ENCODE results near the gene TOMM6.
"Not testable (repeated sequence)": the region's sequence is repeated elsewhere in the genome, so short reads cannot be mapped to it uniquely, and the experiment has no call there.

The TOMM6 gene

GRCh38 chr6:41748542-41748941 lies 39.0 kb upstream of the TOMM6 start:
- peaks cover 20% of the 10 kb centered on the region for H3K27me3 ChIP-seq (replicated peaks; ENCODE audit: control insufficient read depth, insufficient read depth, low read length)
- no peak overlapping the region for H3K4me3 ChIP-seq (ENCODE audit: low read length)
- no peak overlapping the region for H3K9ac ChIP-seq (ENCODE audit: low read length)
- H3K4me1 ChIP-seq (ENCODE audit: control insufficient read depth, insufficient read depth, low read length) = no peaks in the 10 kb centered on the region
- no peak for DNase-seq (ENCODE audit: low read depth)
- no peaks in the 10 kb centered on the region for H3K36me3 ChIP-seq (ENCODE audit: control insufficient read depth, insufficient read depth, low read length, severe bottlenecking)
- H3K9me3 ChIP-seq (ENCODE audit: control insufficient read depth, low read length) = no peaks in the 10 kb centered on the region

GRCh38 chr6:41750374-41750773 lies 37.1 kb upstream of the TOMM6 start:
- DNase-seq (ENCODE audit: low read depth) = no peak
- Histone ChIP-seq H3K9ac (ENCODE audit: low read length) (no peak overlapping the region), H3K27me3 (replicated peaks; ENCODE audit: control insufficient read depth, insufficient read depth, low read length) (peaks cover 27% of the 10 kb centered on the region), H3K4me1 (ENCODE audit: control insufficient read depth, insufficient read depth, low read length) (no peaks in the 10 kb centered on the region), H3K4me3 (ENCODE audit: low read length) (no peak overlapping the region), H3K36me3 (ENCODE audit: control insufficient read depth, insufficient read depth, low read length, severe bottlenecking) (no peaks in the 10 kb centered on the region), H3K9me3 (ENCODE audit: control insufficient read depth, low read length) (no peaks in the 10 kb centered on the region)

- Histone ChIP-seq H3K9me3 (ENCODE audit: control insufficient read depth, low read length) (no peaks in the 10 kb centered on the region), H3K9ac (ENCODE audit: low read length) (no peak overlapping the region), H3K4me3 (ENCODE audit: low read length) (no peak overlapping the region), H3K36me3 (ENCODE audit: control insufficient read depth, insufficient read depth, low read length, severe bottlenecking) (no peaks in the 10 kb centered on the region), H3K4me1 (ENCODE audit: control insufficient read depth, insufficient read depth, low read length) (no peaks in the 10 kb centered on the region), H3K27me3 (replicated peaks; ENCODE audit: control insufficient read depth, insufficient read depth, low read length) (peaks cover 37% of the 10 kb centered on the region)
- no peak for DNase-seq (ENCODE audit: low read depth)
These were observed 31.6 kb upstream of the TOMM6 start for GRCh38 chr6:41755895-41756294.

- peaks cover 37% of the 10 kb centered on the region for H3K27me3 ChIP-seq (replicated peaks; ENCODE audit: control insufficient read depth, insufficient read depth, low read length)
- no peaks in the 10 kb centered on the region for H3K9me3 ChIP-seq (ENCODE audit: control insufficient read depth, low read length)
- no peak overlapping the region for H3K9ac ChIP-seq (ENCODE audit: low read length)
- no peak for DNase-seq (ENCODE audit: low read depth)
- no peaks in the 10 kb centered on the region for H3K4me1 ChIP-seq (ENCODE audit: control insufficient read depth, insufficient read depth, low read length)
- H3K36me3 ChIP-seq (ENCODE audit: control insufficient read depth, insufficient read depth, low read length, severe bottlenecking) = no peaks in the 10 kb centered on the region
- H3K4me3 ChIP-seq (ENCODE audit: low read length) = no peak overlapping the region
These were observed 31.1 kb upstream of the TOMM6 start for GRCh38 chr6:41756354-41756753.

GRCh38 chr6:41757271-41757670 lies 30.2 kb upstream of the TOMM6 start:
- Histone ChIP-seq H3K4me1 (ENCODE audit: control insufficient read depth, insufficient read depth, low read length) (no peaks in the 10 kb centered on the region), H3K36me3 (ENCODE audit: control insufficient read depth, insufficient read depth, low read length, severe bottlenecking) (no peaks in the 10 kb centered on the region), H3K27me3 (replicated peaks; ENCODE audit: control insufficient read depth, insufficient read depth, low read length) (peaks cover 37% of the 10 kb centered on the region), H3K9me3 (ENCODE audit: control insufficient read depth, low read length) (no peaks in the 10 kb centered on the region), H3K9ac (ENCODE audit: low read length) (no peak overlapping the region), H3K4me3 (ENCODE audit: low read length) (no peak overlapping the region)
- no peak for DNase-seq (ENCODE audit: low read depth)

GRCh38 chr6:41757931-41758640 lies 29.4 kb upstream of the TOMM6 start:
- no peaks in the 10 kb centered on the region for H3K9me3 ChIP-seq (ENCODE audit: control insufficient read depth, low read length)
- H3K36me3 ChIP-seq (ENCODE audit: control insufficient read depth, insufficient read depth, low read length, severe bottlenecking) = no peaks in the 10 kb centered on the region
- no peak overlapping the region for H3K4me3 ChIP-seq (ENCODE audit: low read length)
- peaks cover 37% of the 10 kb centered on the region for H3K27me3 ChIP-seq (replicated peaks; ENCODE audit: control insufficient read depth, insufficient read depth, low read length)
- DNase-seq (ENCODE audit: low read depth) = peak; percentile 12
- no peak overlapping the region for H3K9ac ChIP-seq (ENCODE audit: low read length)
- H3K4me1 ChIP-seq (ENCODE audit: control insufficient read depth, insufficient read depth, low read length) = no peaks in the 10 kb centered on the region

GRCh38 chr6:41758641-41759035 lies 28.9 kb upstream of the TOMM6 start:
- Histone ChIP-seq H3K36me3 (ENCODE audit: control insufficient read depth, insufficient read depth, low read length, severe bottlenecking) (no peaks in the 10 kb centered on the region), H3K4me1 (ENCODE audit: control insufficient read depth, insufficient read depth, low read length) (no peaks in the 10 kb centered on the region), H3K9ac (ENCODE audit: low read length) (no peak overlapping the region), H3K9me3 (ENCODE audit: control insufficient read depth, low read length) (no peaks in the 10 kb centered on the region), H3K27me3 (replicated peaks; ENCODE audit: control insufficient read depth, insufficient read depth, low read length) (peaks cover 34% of the 10 kb centered on the region), H3K4me3 (ENCODE audit: low read length) (no peak overlapping the region)
- DNase-seq (ENCODE audit: low read depth) = no peak

- no peak for DNase-seq (ENCODE audit: low read depth)
- Histone ChIP-seq H3K36me3 (ENCODE audit: control insufficient read depth, insufficient read depth, low read length, severe bottlenecking) (no peaks in the 10 kb centered on the region), H3K9me3 (ENCODE audit: control insufficient read depth, low read length) (no peaks in the 10 kb centered on the region), H3K4me1 (ENCODE audit: control insufficient read depth, insufficient read depth, low read length) (no peaks in the 10 kb centered on the region), H3K27me3 (replicated peaks; ENCODE audit: control insufficient read depth, insufficient read depth, low read length) (peaks cover 28% of the 10 kb centered on the region), H3K9ac (ENCODE audit: low read length) (no peak overlapping the region), H3K4me3 (ENCODE audit: low read length) (no peak overlapping the region)
These were observed 28.2 kb upstream of the TOMM6 start for GRCh38 chr6:41759106-41759904.

GRCh38 chr6:41759905-41760579 lies 27.5 kb upstream of the TOMM6 start:
- Histone ChIP-seq H3K36me3 (ENCODE audit: control insufficient read depth, insufficient read depth, low read length, severe bottlenecking) (no peaks in the 10 kb centered on the region), H3K4me1 (ENCODE audit: control insufficient read depth, insufficient read depth, low read length) (no peaks in the 10 kb centered on the region), H3K27me3 (replicated peaks; ENCODE audit: control insufficient read depth, insufficient read depth, low read length) (peaks cover 28% of the 10 kb centered on the region), H3K4me3 (ENCODE audit: low read length) (no peak overlapping the region), H3K9me3 (ENCODE audit: control insufficient read depth, low read length) (no peaks in the 10 kb centered on the region), H3K9ac (ENCODE audit: low read length) (no peak overlapping the region)
- no peak for DNase-seq (ENCODE audit: low read depth)

GRCh38 chr6:41763470-41763869 lies 24.0 kb upstream of the TOMM6 start:
- Histone ChIP-seq H3K9me3 (ENCODE audit: control insufficient read depth, low read length) (no peaks in the 10 kb centered on the region), H3K27me3 (replicated peaks; ENCODE audit: control insufficient read depth, insufficient read depth, low read length) (peaks cover 17% of the 10 kb centered on the region), H3K9ac (ENCODE audit: low read length) (no peak overlapping the region), H3K36me3 (ENCODE audit: control insufficient read depth, insufficient read depth, low read length, severe bottlenecking) (no peaks in the 10 kb centered on the region), H3K4me3 (ENCODE audit: low read length) (no peak overlapping the region), H3K4me1 (ENCODE audit: control insufficient read depth, insufficient read depth, low read length) (peaks cover 15% of the 10 kb centered on the region)
- DNase-seq (ENCODE audit: low read depth) = no peak

- H3K4me1 ChIP-seq (ENCODE audit: control insufficient read depth, insufficient read depth, low read length) = peaks cover 15% of the 10 kb centered on the region
- not testable (repeated sequence) for H3K4me3 ChIP-seq (ENCODE audit: low read length); H3K9ac ChIP-seq (ENCODE audit: low read length); H3K9me3 ChIP-seq (ENCODE audit: control insufficient read depth, low read length); H3K36me3 ChIP-seq (ENCODE audit: control insufficient read depth, insufficient read depth, low read length, severe bottlenecking); DNase-seq (ENCODE audit: low read depth); H3K27me3 ChIP-seq (replicated peaks; ENCODE audit: control insufficient read depth, insufficient read depth, low read length)
These were observed 21.3 kb upstream of the TOMM6 start for GRCh38 chr6:41766043-41766664.
